IMR-90 (cell line): ENCODE results near the gene HSP90B1.

Experiments used
- CEBPB ChIP-seq: IDR thresholded peaks from 2 replicates; pipeline ENCODE4 v1.6.1; 2012; ENCODE audit warnings: low read depth, low read length, improper control_type of control experiment
- CHD1 ChIP-seq: IDR thresholded peaks from 2 replicates; pipeline ENCODE4 v1.6.1; 2012; ENCODE audit warnings: low read depth, low read length, improper control_type of control experiment
- MAFK ChIP-seq: IDR thresholded peaks from 2 replicates; pipeline ENCODE4 v1.6.1; 2012; ENCODE audit warnings: low read depth, low read length, improper control_type of control experiment
- MXI1 ChIP-seq: IDR thresholded peaks from 2 replicates; pipeline ENCODE4 v1.6.1; 2012; ENCODE audit warnings: low read depth, mild to moderate bottlenecking, low read length, moderate library complexity, borderline replicate concordance
- POLR2A ChIP-seq: IDR thresholded peaks from 2 replicates; pipeline ENCODE4 v1.6.1; 2012; ENCODE audit warnings: mild to moderate bottlenecking, low read depth, low read length
- RAD21 ChIP-seq: IDR thresholded peaks from 2 replicates; pipeline ENCODE4 v1.6.1; 2012; ENCODE audit warnings: low read length, improper control_type of control experiment
- SMC3 ChIP-seq: fragments of 150-350 bp; IDR thresholded peaks from 2 replicates; pipeline ENCODE4 v1.6.1; 2016; ENCODE audit warnings: low read depth, mild to moderate bottlenecking, antibody characterized with exemption, low read length, moderate library complexity
- TF ChIP-seq, protein P1 (sequence below): conservative IDR thresholded peaks from 2 replicates; pipeline ENCODE4 v1.5.1; 2012; ENCODE audit warnings: mild to moderate bottlenecking, low read depth, low read length, improper control_type of control experiment

DNA sequence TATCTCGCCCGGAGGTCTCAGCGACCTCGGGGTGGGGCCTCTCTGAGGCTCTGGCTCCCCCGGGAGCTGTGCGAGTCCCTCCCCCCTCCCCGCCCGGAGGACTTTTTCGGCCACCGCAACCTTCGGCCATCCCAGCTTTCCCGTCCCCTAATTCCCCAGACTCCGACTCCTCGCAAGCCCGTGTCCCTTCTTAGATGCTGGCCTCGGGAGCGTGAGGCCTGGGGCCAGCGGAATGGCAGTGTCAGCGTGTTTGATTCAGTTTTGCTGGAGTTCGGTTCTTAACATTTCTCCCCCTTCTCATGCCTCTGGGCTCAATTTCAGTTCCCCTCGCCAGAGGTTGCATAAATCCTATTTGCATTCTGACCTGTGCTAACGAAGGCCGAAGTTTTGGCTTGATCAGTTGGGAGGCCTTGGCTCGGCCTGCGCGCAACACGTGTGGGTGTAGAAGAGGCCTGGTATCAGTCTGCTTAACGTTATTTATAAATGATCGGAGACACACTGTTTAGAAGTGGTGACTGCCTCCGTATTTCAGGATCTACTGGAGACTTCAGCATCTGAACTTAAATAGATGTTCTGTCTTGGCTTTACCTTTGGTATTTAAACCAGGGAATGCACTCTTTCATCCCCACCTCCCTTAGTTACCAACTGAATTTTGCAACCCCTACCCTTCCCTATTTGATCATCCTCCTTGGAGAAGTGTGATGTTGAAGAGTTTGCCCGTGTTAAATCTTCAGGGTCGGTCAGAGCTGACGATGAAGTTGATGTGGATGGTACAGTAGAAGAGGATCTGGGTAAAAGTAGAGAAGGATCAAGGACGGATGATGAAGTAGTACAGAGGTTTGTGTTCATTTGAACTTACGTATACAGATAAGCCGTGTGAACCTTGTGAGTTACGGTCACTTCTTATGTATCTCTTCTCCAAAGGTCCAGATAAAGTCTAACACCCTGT, 851 bp downstream of the HSP90B1 start:
- TF ChIP-seq SMC3 (no peak), RAD21 (no peak), POLR2A (no peak; the same call in 1 of the 2 replicates), MAFK (no peak), CHD1 (no peak; the same call in 1 of the 2 replicates), MXI1 (peak; percentile 95), CEBPB (no peak)
- TF ChIP-seq, protein P1, sequence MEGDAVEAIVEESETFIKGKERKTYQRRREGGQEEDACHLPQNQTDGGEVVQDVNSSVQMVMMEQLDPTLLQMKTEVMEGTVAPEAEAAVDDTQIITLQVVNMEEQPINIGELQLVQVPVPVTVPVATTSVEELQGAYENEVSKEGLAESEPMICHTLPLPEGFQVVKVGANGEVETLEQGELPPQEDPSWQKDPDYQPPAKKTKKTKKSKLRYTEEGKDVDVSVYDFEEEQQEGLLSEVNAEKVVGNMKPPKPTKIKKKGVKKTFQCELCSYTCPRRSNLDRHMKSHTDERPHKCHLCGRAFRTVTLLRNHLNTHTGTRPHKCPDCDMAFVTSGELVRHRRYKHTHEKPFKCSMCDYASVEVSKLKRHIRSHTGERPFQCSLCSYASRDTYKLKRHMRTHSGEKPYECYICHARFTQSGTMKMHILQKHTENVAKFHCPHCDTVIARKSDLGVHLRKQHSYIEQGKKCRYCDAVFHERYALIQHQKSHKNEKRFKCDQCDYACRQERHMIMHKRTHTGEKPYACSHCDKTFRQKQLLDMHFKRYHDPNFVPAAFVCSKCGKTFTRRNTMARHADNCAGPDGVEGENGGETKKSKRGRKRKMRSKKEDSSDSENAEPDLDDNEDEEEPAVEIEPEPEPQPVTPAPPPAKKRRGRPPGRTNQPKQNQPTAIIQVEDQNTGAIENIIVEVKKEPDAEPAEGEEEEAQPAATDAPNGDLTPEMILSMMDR: no peak
